Liver (tissue), 3 donors: ENCODE results near the gene TSPEAR.

Source experiments
- CTCF ChIP-seq: fragments of 150-350 bp; IDR thresholded peaks from 2 replicates; pipeline ENCODE4 v1.5.1; 2017; ENCODE audit warnings: improper control_type of control experiment, low read depth, low read length; ENCODE audit not compliant: missing input control
- EGR1 ChIP-seq, 2 donors: IDR thresholded peaks; 2 replicates each; pipeline ENCODE4 v1.6.1; 2016 to 2018; ENCODE audit warnings: antibody characterized with exemption in 2 of 2, low read depth in 2 of 2
- FOXA1 ChIP-seq: IDR thresholded peaks from 2 replicates; pipeline ENCODE4 v1.6.1; 2016; ENCODE audit warnings: antibody characterized with exemption
- FOXA2 ChIP-seq: IDR thresholded peaks from 2 replicates; pipeline ENCODE4 v1.6.1; 2016; ENCODE audit warnings: antibody characterized with exemption
- HNF4A ChIP-seq, 2 donors: conservative IDR thresholded peaks; 2 replicates each; pipeline ENCODE4 v1.6.1; 2016; ENCODE audit warnings: antibody characterized with exemption in 2 of 2, mild to moderate bottlenecking in 2 of 2
- MAX ChIP-seq: IDR thresholded peaks from 2 replicates; pipeline ENCODE4 v1.6.1; 2016; ENCODE audit warnings: antibody characterized with exemption
- RAD21 ChIP-seq, 2 donors: IDR thresholded peaks; 2 replicates each; pipeline ENCODE4 v1.6.1; 2016; ENCODE audit warnings: antibody characterized with exemption in 2 of 2, mild to moderate bottlenecking in 2 of 2
- REST ChIP-seq: IDR thresholded peaks from 2 replicates; pipeline ENCODE4 v1.6.1; 2016; ENCODE audit warnings: antibody characterized with exemption, mild to moderate bottlenecking
- TAF1 ChIP-seq: conservative IDR thresholded peaks from 2 replicates; pipeline ENCODE4 v1.6.1; 2016; ENCODE audit warnings: antibody characterized with exemption, mild to moderate bottlenecking
- YY1 ChIP-seq: IDR thresholded peaks from 2 replicates; pipeline ENCODE4 v1.6.1; 2016; ENCODE audit warnings: antibody characterized with exemption, mild to moderate bottlenecking
- ZBTB33 ChIP-seq: IDR thresholded peaks from 2 replicates; pipeline ENCODE4 v1.6.1; 2016; ENCODE audit warnings: antibody characterized with exemption
- donor health status: healthy.
- donor health status: healthy.

GRCh38 chr21:44603911-44604310, 107.5 kb downstream of the TSPEAR start:
- TF ChIP-seq CTCF (no peak), REST (no peak), YY1 (no peak), MAX (no peak), TAF1 (no peak), HNF4A (conservative IDR thresholded peaks at IDR 0.05) (no peak), RAD21 (IDR thresholded peaks at IDR 0.05) (no peak), FOXA1 (no peak), ZBTB33 (no peak), FOXA2 (no peak), EGR1 (IDR thresholded peaks at IDR 0.05; ENCODE audit: low read depth in 2 of 2) (no peak)
